Trophoblast cell (in vitro differentiated cells and primary cell): Measurements from ENCODE around the gene ARSD.

Experiments used
- DNase-seq, 2 donors: peaks; one replicate each; pipeline ENCODE4 v3.0.0-alpha.2; 2016
- H2AFZ ChIP-seq: 2 replicates; pipeline ENCODE4 v1.6.1; 2013; ENCODE audit warnings: low read length, moderate library complexity, mild to moderate bottlenecking; ENCODE audit not compliant: insufficient read depth, poor library complexity
- H2AK5ac ChIP-seq: 2 replicates; pipeline ENCODE4 v1.6.1; 2013; ENCODE audit warnings: mild to moderate bottlenecking, low read length
- H2BK120ac ChIP-seq: 2 replicates; pipeline ENCODE4 v1.6.1; 2013; ENCODE audit warnings: low read length, mild to moderate bottlenecking, moderate library complexity; ENCODE audit not compliant: insufficient read depth, poor library complexity
- H2BK12ac ChIP-seq: 2 replicates; pipeline ENCODE4 v1.6.1; 2013; ENCODE audit warnings: mild to moderate bottlenecking, low read length, moderate library complexity
- H2BK5ac ChIP-seq: 2 replicates; pipeline ENCODE4 v1.6.1; 2013; ENCODE audit warnings: low read length, low read depth, moderate library complexity, mild to moderate bottlenecking; ENCODE audit not compliant: poor library complexity
- H3K14ac ChIP-seq: 2 replicates; pipeline ENCODE4 v1.6.1; 2013; ENCODE audit warnings: mild to moderate bottlenecking, low read length
- H3K18ac ChIP-seq: 2 replicates; pipeline ENCODE4 v1.6.1; 2013; ENCODE audit warnings: mild to moderate bottlenecking, low read length
- H3K23ac ChIP-seq: 2 replicates; pipeline ENCODE4 v1.6.1; 2013; ENCODE audit warnings: low read length
- H3K27ac ChIP-seq: 2 replicates; pipeline ENCODE4 v1.5.1; 2013; ENCODE audit warnings: low read depth, mild to moderate bottlenecking, inconsistent platforms, low read length, moderate library complexity
- H3K27me3 ChIP-seq: 2 replicates; pipeline ENCODE4 v1.6.1; 2013; ENCODE audit warnings: inconsistent platforms, mild to moderate bottlenecking, low read length, moderate library complexity; ENCODE audit not compliant: insufficient read depth
- H3K36me3 ChIP-seq, 2 experiments: 1 replicate in 1 of 2; 2 replicates in 1 of 2; pipeline ENCODE4 v1.6.1; 2013; ENCODE audit warnings: low read length in 2 of 2, mild to moderate bottlenecking in 2 of 2, moderate library complexity in 1 of 2; ENCODE audit not compliant: insufficient read depth in 2 of 2, control insufficient read depth in 1 of 2
- H3K4ac ChIP-seq: 2 replicates; pipeline ENCODE4 v1.6.1; 2013; ENCODE audit warnings: low read depth, mild to moderate bottlenecking, low read length, moderate library complexity
- H3K4me1 ChIP-seq, 2 experiments: 1 replicate in 1 of 2; 2 replicates in 1 of 2; pipeline ENCODE4 v1.6.1; 2013; ENCODE audit warnings: low read length in 2 of 2, mild to moderate bottlenecking in 2 of 2, moderate library complexity in 1 of 2; ENCODE audit not compliant: insufficient read depth in 2 of 2, control insufficient read depth in 1 of 2
- H3K4me2 ChIP-seq: 2 replicates; pipeline ENCODE4 v1.6.1; 2013; ENCODE audit warnings: inconsistent platforms, mild to moderate bottlenecking, low read length, moderate library complexity
- H3K4me3 ChIP-seq: 2 replicates; pipeline ENCODE4 v1.5.1; 2013; ENCODE audit warnings: mild to moderate bottlenecking, low read depth, low read length, inconsistent platforms
- H3K79me1 ChIP-seq: one replicate; pipeline ENCODE4 v1.6.1; 2013; ENCODE audit warnings: low read length
- H3K79me2 ChIP-seq: 2 replicates; pipeline ENCODE4 v1.6.1; 2013; ENCODE audit warnings: low read length, mild to moderate bottlenecking; ENCODE audit not compliant: control insufficient read depth, insufficient read depth, poor library complexity
- H3K9ac ChIP-seq: 2 replicates; pipeline ENCODE4 v1.6.1; 2013; ENCODE audit warnings: mild to moderate bottlenecking, low read length
- H3K9me3 ChIP-seq: 2 replicates; pipeline ENCODE4 v1.6.1; 2013; ENCODE audit warnings: low read depth, mild to moderate bottlenecking, control low read depth, inconsistent platforms, low read length; ENCODE audit not compliant: insufficient read depth
- H4K12ac ChIP-seq: 2 replicates; pipeline ENCODE4 v1.6.1; 2013; ENCODE audit warnings: low read depth, mild to moderate bottlenecking, low read length, moderate library complexity
- H4K8ac ChIP-seq: 2 replicates; pipeline ENCODE4 v1.6.1; 2013; ENCODE audit warnings: low read depth, mild to moderate bottlenecking, low read length, moderate library complexity
- H4K91ac ChIP-seq: one replicate; pipeline ENCODE4 v1.6.1; 2013; ENCODE audit warnings: low read depth, mild to moderate bottlenecking, low read length, moderate library complexity
- WGBS: extraction: QIAGEN DNeasy Blood & Tissue Kit; methylation state at CpG from one replicate; pipeline ENCODE4 v1.1.7; 2013; ENCODE audit warnings: missing lambda C conversion rate; ENCODE audit not compliant: insufficient read length, insufficient coverage; ENCODE audit errors: extremely low coverage; 5-methylcytosine and 5-hydroxymethylcytosine counted together

Gene ARSD

DNA sequence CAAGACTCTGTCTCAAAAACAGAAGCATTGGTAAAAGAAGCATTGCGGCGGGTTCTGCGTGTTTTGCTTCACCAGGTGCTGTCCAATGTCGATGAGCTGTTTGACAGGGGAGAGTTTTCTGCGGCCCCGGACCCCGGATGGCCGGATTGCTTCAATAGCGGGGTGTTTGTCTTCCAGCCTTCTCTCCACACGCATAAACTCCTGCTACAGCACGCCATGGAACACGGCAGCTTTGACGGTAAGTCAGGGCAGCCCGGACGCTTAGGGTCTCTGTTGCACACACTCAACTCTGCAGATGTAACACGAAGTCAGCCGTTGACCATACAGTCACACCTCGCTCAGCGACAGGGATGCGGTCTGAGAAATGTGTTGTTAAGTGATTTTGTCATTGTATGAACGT, 74.2 kb downstream of the ARSD start:
- no peaks in the 10 kb centered on the region for H3K4me1 ChIP-seq
- no peak overlapping the region for H3K23ac ChIP-seq
- H3K4ac ChIP-seq, result no peak overlapping the region
- H3K14ac ChIP-seq, result no peak overlapping the region
- no peak overlapping the region for H2BK12ac ChIP-seq
- H3K4me3 ChIP-seq, result no peak overlapping the region
- H3K79me2 ChIP-seq, result no peaks in the 10 kb centered on the region
- no peaks in the 10 kb centered on the region for H3K9me3 ChIP-seq
- no peak overlapping the region for H4K91ac ChIP-seq
- no CpG with 5 or more reads among the region's 21 CpGs for WGBS
- H3K36me3 ChIP-seq, result peaks cover 18% of the 10 kb centered on the region in 2 experiments
- H2BK5ac ChIP-seq, result no peak overlapping the region
- no peak overlapping the region for H3K9ac ChIP-seq
- DNase-seq, result no peak
- no peak overlapping the region for H3K27ac ChIP-seq
- H2BK120ac ChIP-seq, result no peak overlapping the region
- no peak overlapping the region for H3K18ac ChIP-seq
- H2AFZ ChIP-seq, result no peak overlapping the region
- no peak overlapping the region for H3K4me2 ChIP-seq
- no peak overlapping the region for H4K12ac ChIP-seq
- H2AK5ac ChIP-seq, result no peak overlapping the region
- H3K79me1 ChIP-seq, result no peaks in the 10 kb centered on the region
- no peaks in the 10 kb centered on the region for H3K27me3 ChIP-seq
- H4K8ac ChIP-seq, result no peak overlapping the region
